A549 (cell line): Measurements from ENCODE around the gene CHMP6. TPM values are rescaled to one million over a fixed set of nuclear protein-coding genes. Genes with fewer than 3 reads are reported as not detected.

Experiments
- ATAC-seq, 2 experiments: fragments of 200-7000 bp in 1 of 2; fragments of >200 bp in 1 of 2; cut with Nextera tagmentation in 1 of 2; cut with Tn5 transposase in 1 of 2; 3 replicates each; pipeline versions ENCODE4 v1.8.0 to v1.9.1; 2018 to 2020; ENCODE audit warnings: mild to moderate bottlenecking in 1 of 2, moderate library complexity in 1 of 2
- CTCF ChIA-PET: fragments of 300-600 bp; sonication (Branson Sonifier 250); formaldehyde crosslinking; extraction: SDS; loops from one replicate; lab custom pipeline; 2021; ENCODE audit warnings: antibody characterized with exemption, inconsistent platforms; lab: Yijun Ruan, JAX
- POLR2A ChIA-PET: fragments of 350-600 bp; formaldehyde crosslinking; extraction: SDS; loops from one replicate; lab custom pipeline; 2021; ENCODE audit warnings: antibody characterized with exemption, inconsistent platforms; lab: Yijun Ruan, JAX
- DNase-seq, 2 experiments: peaks; one replicate each; pipeline versions ENCODE4 v3.0.0 to v3.0.0-alpha.2; 2011 to 2016; ENCODE audit warnings: low read depth in 1 of 2, low spot score in 1 of 2
- FAIRE-seq: peaks from 2 replicates; lab custom pipeline; 2011; peaks lifted over from hg19 to GRCh38; lab: Jason Lieb, UNC
- H3K27ac ChIP-seq, 2 experiments: fragments of >200 bp; sonication (Bioruptor Twin); formaldehyde crosslinking; 3 replicates each; pipeline ENCODE4 v1.5.1; 2016 to 2017
- H3K4me1 ChIP-seq: fragments of >200 bp; sonication (Bioruptor Twin); formaldehyde crosslinking; 3 replicates; pipeline ENCODE4 v1.6.1; 2016
- H3K4me2 ChIP-seq: fragments of >200 bp; sonication (Bioruptor Twin); formaldehyde crosslinking; 3 replicates; pipeline ENCODE4 v1.6.1; 2016
- H3K4me3 ChIP-seq: fragments of >200 bp; sonication (Bioruptor Twin); formaldehyde crosslinking; 3 replicates; pipeline ENCODE4 v1.5.1; 2016
- H3K9me3 ChIP-seq: fragments of >200 bp; sonication (Bioruptor Twin); formaldehyde crosslinking; 3 replicates; pipeline ENCODE4 v1.6.1; 2016
- CBX8 ChIP-seq: fragments of 200-600 bp; sonication (generic); IDR thresholded peaks from 2 replicates; pipeline ENCODE4 v1.6.1; 2016
- EHF ChIP-seq: fragments of 250-450 bp; sonication (Bioruptor Pico); IDR thresholded peaks from 2 replicates; pipeline ENCODE4 v1.5.0; 2020; ENCODE audit warnings: mild to moderate bottlenecking
- EP300 ChIP-seq, 2 experiments: fragments of >200 bp; sonication (Bioruptor Twin); formaldehyde crosslinking; IDR thresholded peaks; 2 replicates in 1 of 2; 3 replicates in 1 of 2; pipeline ENCODE4 v1.6.1; 2016 to 2017
- FOSB ChIP-seq: fragments of 250-450 bp; sonication (Bioruptor Pico); IDR thresholded peaks from 2 replicates; pipeline ENCODE4 v1.5.0; 2020; ENCODE audit warnings: mild to moderate bottlenecking, moderate library complexity
- HMGXB4 ChIP-seq: fragments of 250-450 bp; sonication (Bioruptor Pico); IDR thresholded peaks from 2 replicates; pipeline ENCODE4 v1.5.0; 2021; ENCODE audit warnings: mild to moderate bottlenecking, moderate library complexity, borderline replicate concordance
- HOXA7 ChIP-seq: fragments of 250-450 bp; sonication (Bioruptor Pico); IDR thresholded peaks from 2 replicates; pipeline ENCODE4 v1.5.0; 2020; ENCODE audit warnings: mild to moderate bottlenecking, moderate library complexity
- HOXB5 ChIP-seq: fragments of 250-450 bp; sonication (Bioruptor Pico); IDR thresholded peaks from 2 replicates; pipeline ENCODE4 v1.5.0; 2020; ENCODE audit warnings: mild to moderate bottlenecking, moderate library complexity
- JUN ChIP-seq, 2 experiments: fragments of >200 bp; sonication (Bioruptor Twin); formaldehyde crosslinking; IDR thresholded peaks; 2 replicates in 1 of 2; 3 replicates in 1 of 2; pipeline ENCODE4 v1.6.1; 2016 to 2017
- KDM1A ChIP-seq: fragments of 200-600 bp; sonication (generic); IDR thresholded peaks from 2 replicates; pipeline ENCODE4 v1.6.1; 2016; ENCODE audit warnings: low read depth, mild to moderate bottlenecking
- KDM5A ChIP-seq: fragments of 200-600 bp; sonication (generic); IDR thresholded peaks from 2 replicates; pipeline ENCODE4 v1.6.1; 2016; ENCODE audit warnings: antibody characterized with exemption, mild to moderate bottlenecking
- MAFK ChIP-seq: fragments of 450-650 bp; IDR thresholded peaks from 2 replicates; pipeline ENCODE4 v1.6.1; 2014; ENCODE audit not compliant: partially characterized antibody
- MAZ ChIP-seq: fragments of 150-350 bp; IDR thresholded peaks from 2 replicates; pipeline ENCODE4 v1.6.1; 2014; ENCODE audit warnings: antibody characterized with exemption, low read depth, low read length, borderline replicate concordance
- MYC ChIP-seq: IDR thresholded peaks from 2 replicates; pipeline ENCODE4 v1.6.1; 2012; ENCODE audit warnings: mild to moderate bottlenecking, inconsistent platforms, low read length, improper control_type of control experiment, borderline replicate concordance
- POLR2A ChIP-seq: IDR thresholded peaks from 2 replicates; pipeline ENCODE4 v1.6.1; 2012; ENCODE audit warnings: mild to moderate bottlenecking, low read length
- POLR2AphosphoS2 ChIP-seq: conservative IDR thresholded peaks from 2 replicates; pipeline ENCODE4 v1.6.1; 2012; ENCODE audit warnings: low read length, improper control_type of control experiment, inconsistent platforms
- RAD21 ChIP-seq, 2 experiments: fragments of >200 bp in 1 of 2; sonication (Bioruptor Twin) in 1 of 2; formaldehyde crosslinking in 1 of 2; IDR thresholded peaks in 1 of 2; conservative IDR thresholded peaks in 1 of 2; 2 replicates in 1 of 2; 3 replicates in 1 of 2; pipeline ENCODE4 v1.6.1; 2012 to 2018; ENCODE audit warnings: inconsistent platforms in 1 of 2
- RCOR1 ChIP-seq: fragments of 150-350 bp; IDR thresholded peaks from 2 replicates; pipeline ENCODE4 v1.6.1; 2014; ENCODE audit warnings: antibody characterized with exemption, low read length, low read depth
- RFX5 ChIP-seq: fragments of 450-650 bp; IDR thresholded peaks from 2 replicates; pipeline ENCODE4 v1.7.1; 2014; ENCODE audit warnings: antibody characterized with exemption, mild to moderate bottlenecking, moderate library complexity
- RNF2 ChIP-seq: fragments of 200-600 bp; sonication (generic); IDR thresholded peaks from 2 replicates; pipeline ENCODE4 v1.6.1; 2016; ENCODE audit warnings: low read depth, mild to moderate bottlenecking, antibody characterized with exemption, moderate library complexity, borderline replicate concordance
- SMC3 ChIP-seq: fragments of >200 bp; sonication (Bioruptor Twin); formaldehyde crosslinking; IDR thresholded peaks from 3 replicates; pipeline ENCODE4 v1.6.1; 2018; ENCODE audit warnings: inconsistent platforms
- SREBF2 ChIP-seq: fragments of 450-650 bp; IDR thresholded peaks from 2 replicates; pipeline ENCODE4 v1.6.1; 2014; ENCODE audit warnings: mild to moderate bottlenecking, moderate library complexity
- TFCP2L1 ChIP-seq: fragments of 250-450 bp; sonication (Bioruptor Pico); IDR thresholded peaks from 2 replicates; pipeline ENCODE4 v1.5.0; 2021; ENCODE audit warnings: mild to moderate bottlenecking
- ZFP36 ChIP-seq: fragments of 450-650 bp; IDR thresholded peaks from 2 replicates; pipeline ENCODE4 v1.6.1; 2014; ENCODE audit warnings: borderline replicate concordance; ENCODE audit not compliant: partially characterized antibody
- WGBS: methylation state at CpG from one replicate; pipeline ENCODE4 v1.1.6; 2017; ENCODE audit errors: missing lambda C conversion rate; 5-methylcytosine and 5-hydroxymethylcytosine counted together
- polyA plus RNA-seq, 4 experiments: library from polyadenylated mRNA; depleted of rRNA in 3 of 4; stranded (reverse); fragments of >200 nt; fragmentation: RNase III in 1 of 4; extraction: RNeasy Plus Mini Kit Qiagen cat#74134 plus additional on column Dnase treatment in 1 of 4; gene quantifications; 2 replicates in 3 of 4; 3 replicates in 1 of 4; pipeline ENCODE4 v1.2.3, GENCODE V29; 2011 to 2017
- TF ChIP-seq, protein P1 (sequence below): fragments of 250-450 bp; sonication (Bioruptor Pico); IDR thresholded peaks from 2 replicates; pipeline ENCODE4 v1.5.0; 2020; ENCODE audit warnings: low read depth, mild to moderate bottlenecking, moderate library complexity
- TF ChIP-seq, protein P2 (sequence below): fragments of 450-650 bp; IDR thresholded peaks from 2 replicates; pipeline ENCODE4 v1.6.1; 2014; ENCODE audit warnings: antibody characterized with exemption

The CHMP6 gene
- polyA plus RNA-seq, 2 of the 4 experiments (the other 2 are of a cell fraction): 28.9 to 30.8 TPM

DNA sequence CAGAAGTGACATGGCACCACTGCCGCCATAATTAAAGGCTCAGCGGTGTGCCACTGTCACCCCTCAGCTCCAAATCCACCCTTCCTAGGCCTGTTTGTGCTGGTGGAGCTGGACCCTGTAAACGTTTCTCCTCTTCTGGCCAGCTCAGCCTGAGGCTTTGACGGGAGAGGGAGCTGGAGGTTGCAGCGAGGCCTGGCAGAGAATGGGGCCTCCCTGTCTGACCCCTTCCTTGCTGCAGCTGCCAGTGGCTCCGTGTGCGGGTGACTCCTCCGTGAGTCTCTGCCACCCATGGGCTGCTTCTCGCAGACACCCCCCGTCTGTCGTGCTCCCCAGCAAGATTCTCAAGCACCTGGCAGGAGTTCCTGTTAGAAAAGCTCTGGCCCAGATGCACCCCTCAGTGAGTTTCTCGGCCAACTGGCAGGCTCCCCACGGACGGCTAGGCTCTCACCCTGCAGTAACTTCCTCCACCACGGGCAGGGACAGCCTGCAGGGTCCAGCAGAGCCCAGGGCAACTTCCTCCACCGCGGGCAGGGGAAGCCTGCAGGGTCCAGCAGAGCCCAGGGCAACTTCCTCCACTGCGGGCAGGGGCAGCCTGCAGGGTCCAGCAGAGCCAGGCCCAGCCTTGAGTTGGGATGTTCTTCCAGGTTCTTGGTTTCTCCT is 4.7 kb upstream of the CHMP6 start:
- no peak for DNase-seq
- ATAC-seq: no peak
- Histone ChIP-seq H3K4me2 (no peak overlapping the region), H3K9me3 (no peaks in the 10 kb centered on the region), H3K27ac (no peak overlapping the region), H3K4me1 (peaks cover 10% of the 10 kb centered on the region; the same call in 2 of the 3 replicates), H3K4me3 (no peak overlapping the region)
- ChIA-PET POLR2A (no interaction called here), CTCF (interaction anchor here (0.9 to 4.2 kb wide), 5 partner anchors 16 to 560 kb away, joined by 3 to 20 read pairs (median 7); no protein-coding TSS in a partner anchor)
- no peak for FAIRE-seq
- TF ChIP-seq RAD21 (conservative IDR thresholded peaks at IDR 0.05 in 1 of 2, IDR thresholded peaks at IDR 0.05 in 1 of 2) (no peak), EP300 (IDR thresholded peaks at IDR 0.05) (no peak), HOXA7 (CRISPR knock-in tag) (no peak), POLR2A (no peak), KDM1A (no peak), SMC3 (no peak), MAFK (no peak), HMGXB4 (CRISPR knock-in tag) (no peak), FOSB (no peak), JUN (IDR thresholded peaks at IDR 0.05) (no peak), KDM5A (no peak), MYC (no peak), SREBF2 (no peak)
- TF ChIP-seq, protein P1, sequence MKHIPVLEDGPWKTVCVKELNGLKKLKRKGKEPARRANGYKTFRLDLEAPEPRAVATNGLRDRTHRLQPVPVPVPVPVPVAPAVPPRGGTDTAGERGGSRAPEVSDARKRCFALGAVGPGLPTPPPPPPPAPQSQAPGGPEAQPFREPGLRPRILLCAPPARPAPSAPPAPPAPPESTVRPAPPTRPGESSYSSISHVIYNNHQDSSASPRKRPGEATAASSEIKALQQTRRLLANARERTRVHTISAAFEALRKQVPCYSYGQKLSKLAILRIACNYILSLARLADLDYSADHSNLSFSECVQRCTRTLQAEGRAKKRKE (CRISPR knock-in tag): no peak
- 77% methylated on average over 17 of the region's 18 CpGs for WGBS

DNA sequence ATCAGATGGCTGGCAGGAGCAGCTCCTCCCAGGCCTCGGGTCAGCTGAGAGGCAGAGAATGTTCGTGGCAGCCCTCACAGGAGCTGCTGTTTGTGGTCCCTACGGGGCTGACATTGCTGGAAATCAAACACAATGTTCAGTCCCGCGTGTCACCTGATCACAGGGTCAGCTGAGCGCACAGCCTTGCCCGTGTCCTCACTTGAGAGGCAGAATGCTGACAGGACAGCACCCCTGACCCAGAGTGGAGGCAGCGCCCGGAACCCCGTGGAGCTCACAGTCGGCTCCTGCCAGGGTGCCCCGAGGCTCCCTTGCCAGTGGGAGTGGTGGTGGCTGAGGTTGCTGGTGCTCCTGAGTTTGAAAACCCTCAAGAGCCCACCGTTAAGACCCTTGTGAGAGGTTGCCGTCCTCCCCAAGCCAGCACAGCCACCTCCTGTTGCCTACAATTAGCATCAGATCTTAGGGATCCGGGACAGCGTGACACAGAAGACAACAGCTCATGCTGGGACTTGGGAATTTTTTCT is 3.6 kb upstream of the CHMP6 start:
- WGBS: 69% methylated on average over 14 of the region's 16 CpGs
- no peak for ATAC-seq
- no peaks in the 10 kb centered on the region for H3K9me3 ChIP-seq
- TF ChIP-seq RNF2: no peak
- TF ChIP-seq, protein P2, sequence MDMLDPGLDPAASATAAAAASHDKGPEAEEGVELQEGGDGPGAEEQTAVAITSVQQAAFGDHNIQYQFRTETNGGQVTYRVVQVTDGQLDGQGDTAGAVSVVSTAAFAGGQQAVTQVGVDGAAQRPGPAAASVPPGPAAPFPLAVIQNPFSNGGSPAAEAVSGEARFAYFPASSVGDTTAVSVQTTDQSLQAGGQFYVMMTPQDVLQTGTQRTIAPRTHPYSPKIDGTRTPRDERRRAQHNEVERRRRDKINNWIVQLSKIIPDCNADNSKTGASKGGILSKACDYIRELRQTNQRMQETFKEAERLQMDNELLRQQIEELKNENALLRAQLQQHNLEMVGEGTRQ: peak; percentile 55; the same call in 1 of the 2 replicates
- no peak for DNase-seq
- no peak overlapping the region for H3K27ac ChIP-seq
- POLR2A ChIA-PET: no interaction called here
- H3K4me1 ChIP-seq: peaks cover 14% of the 10 kb centered on the region
- H3K4me3 ChIP-seq: no peak overlapping the region
- FAIRE-seq: no peak
- CTCF ChIA-PET: interaction anchor here (0.8 to 4.2 kb wide), 10 partner anchors 9 to 562 kb away, joined by 3 to 19 read pairs (median 5); partner anchors contain the start of gene NPTX1
- H3K4me2 ChIP-seq: no peak overlapping the region

DNA sequence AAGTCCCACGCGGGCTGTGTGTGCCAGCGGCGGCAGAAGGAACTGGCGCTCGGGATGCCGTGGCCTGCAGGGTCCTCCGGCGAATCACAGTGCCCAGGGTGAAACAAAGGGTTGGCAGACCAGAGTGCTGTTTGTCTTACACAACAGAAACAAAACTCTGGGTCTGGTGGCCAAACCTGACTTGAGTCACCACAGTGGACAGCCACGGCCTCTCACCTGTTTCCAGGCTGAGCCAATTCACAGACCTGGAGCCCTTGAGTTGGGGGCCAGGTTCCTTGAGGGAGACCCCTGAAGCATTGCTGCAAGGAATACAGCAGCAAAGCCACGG is 2.1 kb upstream of the CHMP6 start:
- Histone ChIP-seq H3K27ac (no peak overlapping the region), H3K9me3 (no peaks in the 10 kb centered on the region), H3K4me3 (no peak overlapping the region), H3K4me1 (peaks cover 20% of the 10 kb centered on the region), H3K4me2 (peak overlapping the region; percentile 43; the same call in 2 of the 3 replicates)
- DNase-seq (no peak), ATAC-seq (no peak), FAIRE-seq (no peak)
- 78% methylated on average over 11 of the region's 11 CpGs for WGBS
- TF ChIP-seq RCOR1: no peak
- TF ChIP-seq MAZ: no peak
- TF ChIP-seq CBX8: no peak
- TF ChIP-seq RFX5: no peak
- TF ChIP-seq HOXA7 (CRISPR knock-in tag): no peak
- TF ChIP-seq TFCP2L1 (CRISPR knock-in tag): no peak
- no peak for TF ChIP-seq POLR2AphosphoS2
- no peak for TF ChIP-seq EHF (CRISPR knock-in tag)
- TF ChIP-seq ZFP36: no peak
- no peak for TF ChIP-seq HOXB5
- POLR2A ChIA-PET: interaction anchor here (0.8 kb wide), 1 partner anchor 125 kb away, joined by 5 read pairs; no protein-coding TSS in a partner anchor
- CTCF ChIA-PET: interaction anchor here (0.8 to 4.2 kb wide), 6 partner anchors 10 to 113 kb away, joined by 3 to 19 read pairs (median 6); no protein-coding TSS in a partner anchor
